ENCODE data around the gene LEKR1. TPM values are rescaled to one million over a fixed set of nuclear protein-coding genes. Genes with fewer than 3 reads are reported as not detected.

LEKR1 gene
- total RNA-seq, 1 donor from 2014 or later, result 1.3 TPM

DNA sequence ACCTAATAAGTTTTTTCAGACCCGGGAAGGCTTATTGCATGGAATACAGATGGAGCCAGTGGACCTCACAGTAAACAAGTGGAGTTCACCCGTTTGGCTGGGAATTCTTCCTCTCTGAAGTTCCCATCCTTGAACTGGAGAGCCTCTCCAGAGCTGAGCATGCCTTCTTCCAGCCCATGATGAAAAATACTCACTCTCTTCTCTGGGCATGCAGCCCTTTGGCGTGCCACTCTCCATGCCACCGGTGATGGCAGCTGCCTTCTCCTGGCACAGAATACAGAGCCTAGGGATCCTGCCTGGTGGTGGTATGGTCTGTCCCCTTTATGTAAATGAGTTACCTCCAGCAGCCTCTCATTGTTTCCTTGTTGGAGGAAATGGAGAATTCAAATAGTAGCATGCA lies 150.8 kb downstream of the LEKR1 start:
- peak; percentile 29 for DNase-seq (ENCODE audit: low read depth)

DNA sequence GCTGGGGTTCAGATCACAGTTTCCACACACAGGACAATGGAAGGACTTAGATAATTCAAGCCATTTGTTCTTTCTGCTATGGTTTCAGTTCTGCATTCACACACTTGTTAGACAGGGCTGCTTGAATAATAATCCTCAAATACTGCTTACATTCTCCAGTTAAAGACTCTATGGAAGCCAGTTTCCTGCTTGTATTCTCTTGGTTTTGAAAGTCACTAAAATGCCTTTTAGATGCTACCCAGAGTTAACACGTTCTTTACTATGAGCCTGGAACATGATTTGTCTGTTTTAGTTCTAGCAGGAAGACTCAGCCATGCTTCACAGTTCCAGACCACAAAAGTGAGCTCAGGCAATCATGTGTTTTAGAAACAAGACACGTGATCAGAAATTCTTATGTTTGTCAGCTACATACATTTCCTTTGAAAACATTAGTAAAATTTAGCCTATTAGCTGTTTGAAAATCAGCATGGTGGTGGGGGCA lies 152.4 kb downstream of the LEKR1 start:
- DNase-seq (ENCODE audit: low read depth), result peak; percentile 6

DNA sequence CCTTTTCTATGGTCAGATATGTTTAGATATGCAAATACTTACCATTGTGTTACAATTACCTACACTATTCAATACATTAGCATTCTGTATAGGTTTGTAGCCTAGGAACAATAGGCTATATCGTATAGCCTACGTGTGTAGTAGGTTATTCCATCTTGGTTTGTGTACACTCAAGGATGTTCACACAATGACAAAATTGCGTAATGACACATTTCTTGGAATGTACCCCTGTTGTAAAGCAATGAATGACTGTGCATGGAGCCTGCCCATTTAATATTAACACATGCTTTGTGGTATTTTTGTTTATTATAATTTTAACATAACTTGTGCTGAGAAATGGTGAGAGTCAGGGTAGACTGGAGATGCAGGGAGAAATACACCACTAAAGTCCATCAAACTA lies 154.9 kb downstream of the LEKR1 start:
- no peak for DNase-seq (ENCODE audit: low read depth)

- DNase-seq (ENCODE audit: low read depth), result no peak
Observed at GRCh38 chr3:156983559-156983958, 157.4 kb downstream of the LEKR1 start.

GRCh38 chr3:156985711-156986110 lies 159.6 kb downstream of the LEKR1 start:
- DNase-seq (ENCODE audit: low read depth), result no peak

- no peak for DNase-seq (ENCODE audit: low read depth)
Observed at GRCh38 chr3:156987946-156988345, 161.8 kb downstream of the LEKR1 start.

GRCh38 chr3:156997351-156997750 lies 171.2 kb downstream of the LEKR1 start:
- peak; percentile 78 for DNase-seq (ENCODE audit: low read depth)

DNA sequence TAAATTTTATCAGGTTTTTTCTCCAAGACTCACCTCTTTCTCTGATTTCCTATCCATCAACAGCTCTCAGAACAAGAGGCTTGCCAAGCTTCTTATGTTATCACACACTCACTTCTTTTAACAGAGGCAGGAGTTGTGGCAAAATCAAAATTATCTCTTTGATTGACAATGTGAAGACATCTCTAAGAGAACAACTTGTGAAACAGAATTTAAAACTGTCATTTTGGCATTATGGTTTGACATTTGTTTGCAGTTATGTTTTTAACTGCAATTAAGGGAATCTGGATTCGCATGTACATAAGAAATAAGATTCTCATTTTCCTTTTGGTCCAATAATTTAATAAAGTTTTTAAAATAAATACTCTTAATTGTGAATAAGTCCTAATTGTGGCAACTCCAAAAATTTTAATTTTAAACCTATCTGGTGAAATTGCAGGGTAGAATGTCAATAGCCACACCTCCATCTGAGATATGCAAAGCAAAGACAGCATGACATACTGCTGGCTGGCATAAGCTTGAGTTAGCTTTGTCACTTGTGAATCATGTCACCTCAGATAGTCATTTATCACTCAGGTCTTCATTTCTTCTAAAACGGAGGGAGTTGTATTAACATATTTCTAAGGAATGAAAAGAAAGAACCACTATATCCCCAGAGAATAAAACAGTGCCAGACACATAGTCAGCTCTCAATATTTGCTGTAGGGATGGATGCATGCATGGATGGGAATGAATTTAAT lies 175.2 kb downstream of the LEKR1 start:
- no peak for DNase-seq (ENCODE audit: low read depth)

- DNase-seq (ENCODE audit: low read depth), result no peak
Observed at GRCh38 chr3:157021679-157022078, 195.5 kb downstream of the LEKR1 start.

DNA sequence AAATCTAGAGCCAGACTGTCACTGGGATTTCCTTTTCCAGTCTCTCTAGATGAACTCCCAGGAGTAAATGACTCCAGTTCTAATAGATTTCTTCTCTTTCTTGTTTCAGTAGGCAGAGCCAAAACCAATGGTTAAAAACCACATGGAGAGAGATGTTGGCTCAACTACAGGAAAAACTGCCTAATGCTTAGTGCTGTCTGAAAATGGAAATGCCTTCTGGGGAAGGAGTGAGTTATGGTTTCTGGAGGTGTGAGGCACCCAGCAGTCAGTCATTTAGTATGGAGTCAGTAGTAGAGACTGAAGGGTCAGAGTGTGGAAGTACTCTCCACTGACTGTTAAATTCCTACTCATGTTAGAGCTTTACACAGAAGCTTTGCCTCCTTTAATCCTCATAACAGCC lies 197.1 kb downstream of the LEKR1 start:
- DNase-seq (ENCODE audit: low read depth), result peak; percentile 19

DNA sequence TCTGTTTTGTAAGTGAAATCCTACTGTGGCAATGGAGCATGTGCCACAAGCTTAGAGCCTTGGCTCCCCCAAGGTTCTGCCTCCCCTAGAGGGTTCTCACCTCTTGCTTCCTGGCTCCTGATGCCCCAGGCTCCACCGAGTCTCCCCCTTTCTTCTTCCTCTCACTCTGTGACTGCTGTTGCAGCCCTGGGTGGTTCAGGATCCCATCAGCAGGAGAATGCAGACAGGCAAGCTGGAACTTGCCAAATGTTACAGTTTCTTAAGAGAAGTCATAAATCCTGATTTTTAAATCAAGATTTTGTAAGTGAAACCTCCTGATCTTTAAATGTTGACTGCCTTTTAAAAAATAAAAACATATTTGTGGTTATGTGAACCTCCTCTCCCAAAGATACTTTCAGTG lies 199.9 kb downstream of the LEKR1 start:
- DNase-seq (ENCODE audit: low read depth), result peak; percentile 11

- no peak for DNase-seq (ENCODE audit: low read depth)
Observed at GRCh38 chr3:157027861-157028745, 201.9 kb downstream of the LEKR1 start.

DNA sequence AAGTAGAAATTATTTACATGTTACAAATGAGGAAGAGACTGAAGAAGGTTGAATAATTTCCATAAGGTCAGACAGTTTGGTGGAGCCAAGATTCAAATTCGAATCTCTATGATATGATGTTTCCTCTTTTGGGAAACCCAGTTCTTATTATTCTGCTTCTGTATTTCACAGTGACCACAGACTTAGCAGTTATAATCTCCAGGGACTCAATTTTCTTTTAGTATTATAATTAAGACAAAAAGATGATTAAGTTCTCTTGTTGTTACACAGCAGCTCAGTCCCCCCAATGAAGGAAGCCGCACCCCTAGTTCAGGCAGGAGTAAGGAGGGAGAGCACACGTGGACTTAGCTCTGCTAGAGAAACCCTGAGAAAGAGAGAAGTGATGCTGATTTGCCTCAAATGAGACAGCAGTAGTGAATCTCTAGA lies 203.2 kb downstream of the LEKR1 start:
- DNase-seq (ENCODE audit: low read depth), result no peak

DNA sequence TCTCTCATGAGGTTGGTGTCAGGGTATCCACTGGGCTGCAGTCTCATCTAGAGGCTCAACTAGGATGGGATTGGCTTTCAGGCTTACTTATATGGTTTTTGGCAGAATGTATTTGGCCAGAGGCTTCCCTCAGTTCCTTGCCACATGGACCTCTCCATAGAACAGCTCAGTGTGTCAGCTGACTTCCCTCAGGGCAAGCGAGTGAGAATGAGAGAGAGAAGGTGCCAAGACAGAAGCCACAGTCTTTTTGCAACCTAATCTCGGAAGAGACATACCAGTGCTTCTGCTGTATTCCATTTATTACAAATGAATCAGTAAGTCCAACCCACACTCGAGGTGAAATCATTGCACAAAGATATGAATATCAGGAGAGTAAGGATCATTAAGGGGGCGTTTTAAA lies 204.6 kb downstream of the LEKR1 start:
- DNase-seq (ENCODE audit: low read depth), result no peak

- DNase-seq (ENCODE audit: low read depth), result no peak
Observed at GRCh38 chr3:157033001-157033400, 206.8 kb downstream of the LEKR1 start.

DNA sequence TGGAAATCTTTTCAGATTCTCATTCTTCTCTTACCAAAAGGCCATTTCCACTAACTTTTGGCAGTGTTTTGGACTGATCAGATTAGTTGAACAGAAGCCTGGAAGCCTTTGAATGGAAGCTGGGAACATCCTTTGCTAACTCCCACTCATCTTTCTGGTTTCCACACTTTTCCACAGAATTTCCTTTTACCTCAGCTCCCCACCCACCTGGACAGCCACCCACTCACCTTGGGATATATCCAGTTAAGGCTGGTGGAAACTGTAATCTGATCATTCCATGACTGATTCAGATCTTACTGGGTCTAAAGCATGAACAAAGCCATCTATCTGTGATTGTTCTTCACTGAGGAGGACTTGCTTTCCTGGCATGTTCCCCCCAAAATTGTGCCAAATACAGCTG lies 214.3 kb downstream of the LEKR1 start:
- no peak for DNase-seq (ENCODE audit: low read depth)

GRCh38 chr3:157042226-157042625 lies 216.1 kb downstream of the LEKR1 start:
- no peak for DNase-seq (ENCODE audit: low read depth)

- no peak for DNase-seq (ENCODE audit: low read depth)
Observed at GRCh38 chr3:157043771-157044170, 217.6 kb downstream of the LEKR1 start.

DNA sequence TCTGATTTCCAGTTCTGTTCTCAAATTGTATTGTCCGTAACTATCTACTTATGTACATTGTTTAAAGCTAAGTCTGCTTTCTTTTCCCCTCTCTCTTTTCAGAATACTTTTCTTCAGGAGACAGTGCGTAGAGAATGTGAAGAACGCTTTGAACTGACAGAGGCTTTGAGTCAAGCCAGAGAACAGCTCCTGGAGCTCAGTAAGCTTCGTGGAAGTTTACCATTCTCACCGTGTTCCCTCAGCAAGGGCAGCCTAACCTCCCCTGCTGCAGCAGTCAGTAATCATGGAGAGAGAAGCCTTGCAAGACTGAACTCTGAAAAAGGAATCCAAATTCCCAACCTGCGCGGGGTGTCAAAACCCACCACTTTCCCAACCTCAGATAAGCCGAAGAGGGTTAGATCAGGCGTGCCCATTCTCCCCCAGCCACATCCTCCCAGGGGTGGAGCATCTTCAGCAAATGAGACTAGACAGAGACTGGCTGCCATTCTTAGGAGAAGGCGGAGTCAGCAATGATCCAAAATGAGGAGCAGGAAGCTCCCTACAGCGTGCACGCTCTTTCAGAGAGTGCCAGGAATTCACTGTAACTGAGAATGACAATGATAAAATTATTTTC lies 219.2 kb downstream of the LEKR1 start:
- no peak for DNase-seq (ENCODE audit: low read depth)

GRCh38 chr3:157046520-157046919 lies 220.4 kb downstream of the LEKR1 start:
- DNase-seq (ENCODE audit: low read depth), result no peak

- no peak for DNase-seq (ENCODE audit: low read depth)
Observed at GRCh38 chr3:157051055-157051454, 224.9 kb downstream of the LEKR1 start.

GRCh38 chr3:157051591-157051990 lies 225.4 kb downstream of the LEKR1 start:
- no peak for DNase-seq (ENCODE audit: low read depth)
